Epithelial cell of esophagus (primary cell): ENCODE data around the gene CISH.

Experiments
- DNase-seq: peaks from one replicate; pipeline ENCODE4 v3.0.0; 2010; ENCODE audit warnings: low read depth
- H3K4me3 ChIP-seq: 2 replicates; pipeline ENCODE4 v1.5.1; 2011; ENCODE audit warnings: mild to moderate bottlenecking, low read length, control low read depth
- CTCF ChIP-seq: IDR thresholded peaks from 2 replicates; pipeline ENCODE4 v1.5.1; 2011; ENCODE audit warnings: low read depth, mild to moderate bottlenecking, low read length, control low read depth, inconsistent platforms; ENCODE audit not compliant: insufficient read depth; ENCODE audit errors: missing control alignments

Gene CISH

DNA sequence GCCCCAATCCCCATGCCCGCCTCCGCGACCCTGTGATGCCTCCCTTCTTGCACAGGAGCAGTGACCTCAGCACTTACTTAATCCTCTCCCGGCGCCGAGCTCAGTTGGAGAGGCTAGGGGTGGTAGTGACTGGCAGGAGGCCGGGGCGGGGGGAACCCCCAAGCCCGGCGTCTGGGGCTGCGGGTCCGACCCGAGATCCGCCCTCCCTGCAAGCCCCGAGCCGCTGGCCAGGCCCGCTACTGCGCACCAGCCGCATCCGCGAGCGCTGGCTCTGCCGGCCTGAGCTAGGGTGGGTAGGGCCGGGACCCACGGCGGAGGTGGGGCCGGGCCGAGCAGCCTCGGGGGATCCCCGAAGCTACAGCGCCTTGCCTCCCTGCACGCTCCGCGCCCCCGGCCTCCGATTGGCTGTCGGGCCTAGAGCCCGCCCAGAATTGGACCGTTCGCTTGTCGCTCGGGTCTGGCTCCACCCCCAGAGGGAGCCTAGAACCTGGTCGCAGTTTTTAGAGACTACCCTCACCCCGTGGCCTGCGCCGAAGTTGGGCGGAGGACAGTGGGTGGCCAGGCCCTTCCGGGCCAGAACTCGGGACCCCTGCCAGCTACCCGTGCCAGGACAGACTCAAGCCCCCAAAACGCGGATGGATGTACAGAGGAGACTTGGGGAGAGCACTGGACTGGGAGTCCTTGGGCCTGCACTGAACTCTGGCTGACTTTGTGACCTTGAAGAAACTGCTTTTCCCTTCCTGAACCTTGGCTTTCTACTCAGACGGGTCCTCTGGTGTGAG is 44.0 kb downstream of the CISH start, which contains the start of gene C3orf18:
Gene C3orf18, minus strand, starts transcription at position 362 of the 782 bp plus-strand sequence. CDS start 2,048 bp downstream, outside the sequence.
- H3K4me3 ChIP-seq: peak within 1 kb of the TSS; percentile 95
- TF ChIP-seq CTCF: no peak
- DNase-seq: peak; percentile 77

DNA sequence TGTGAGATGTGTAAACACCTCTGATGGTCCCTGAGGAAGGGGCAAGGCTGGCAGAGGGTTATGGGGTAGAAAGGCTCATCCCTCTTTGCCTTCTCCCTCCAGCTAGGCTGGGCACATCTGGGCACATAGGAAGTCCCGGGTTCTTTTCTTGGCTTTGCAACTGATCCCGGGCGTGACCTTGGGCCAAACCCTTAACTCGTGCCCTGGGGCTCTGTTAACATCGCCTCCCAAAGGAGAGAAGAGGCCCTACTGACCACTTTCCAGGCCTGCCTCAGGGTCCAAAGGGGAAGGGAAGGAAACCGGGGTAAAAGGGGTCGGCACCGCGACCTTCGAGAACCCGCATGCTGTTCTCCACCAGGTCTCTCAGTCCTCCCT is 44.6 kb downstream of the CISH start:
- no peak for TF ChIP-seq CTCF
- DNase-seq: no peak
- H3K4me3 ChIP-seq: no peak overlapping the region

DNA sequence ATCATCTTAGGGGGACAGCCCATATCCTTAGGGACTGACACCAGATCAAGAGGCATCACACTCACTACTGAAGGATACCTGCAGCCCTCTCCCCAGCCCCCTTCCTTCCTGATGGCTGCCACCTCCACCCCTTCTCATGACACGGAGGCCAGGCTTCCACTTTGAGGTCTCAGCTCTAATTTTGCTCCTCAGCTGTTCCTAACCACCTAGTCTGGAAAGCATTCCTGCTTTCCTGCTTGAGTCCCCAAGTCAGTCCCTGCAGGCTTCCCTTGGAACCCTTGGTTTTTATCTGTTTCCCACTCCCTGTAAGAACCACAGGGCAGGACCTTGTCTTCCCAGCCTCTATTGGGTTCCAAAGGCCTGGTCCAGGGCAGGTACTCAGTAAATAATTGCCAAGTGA is 47.3 kb downstream of the CISH start:
- DNase-seq: no peak
- no peak for TF ChIP-seq CTCF
- H3K4me3 ChIP-seq: no peak overlapping the region

GRCh38 chr3:50563867-50564266 is 47.7 kb downstream of the CISH start:
- no peak overlapping the region for H3K4me3 ChIP-seq
- no peak for DNase-seq
- no peak for TF ChIP-seq CTCF

GRCh38 chr3:50562861-50563260 is 48.7 kb downstream of the CISH start:
- DNase-seq: peak; percentile 86
- no peak overlapping the region for H3K4me3 ChIP-seq
- no peak for TF ChIP-seq CTCF

DNA sequence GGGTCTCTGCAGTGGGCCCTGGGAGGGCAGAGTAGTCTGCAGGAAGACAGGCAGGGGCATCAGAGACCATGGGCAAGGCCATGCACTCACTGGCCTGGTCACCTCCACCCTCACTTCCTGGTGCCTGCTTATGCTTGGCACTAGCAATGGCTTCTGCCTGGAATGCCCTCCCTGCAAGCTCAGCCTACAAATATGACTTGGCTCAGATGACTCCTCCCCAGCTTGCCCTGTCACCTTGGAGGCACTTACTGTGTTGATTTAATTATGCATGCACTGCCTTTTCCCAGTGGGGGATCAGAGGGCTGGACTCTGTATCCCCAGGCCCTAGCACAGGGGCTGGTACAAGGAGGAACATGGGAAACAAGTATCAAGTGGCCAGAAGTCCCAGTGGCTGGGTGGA is 51.9 kb downstream of the CISH start:
- TF ChIP-seq CTCF: no peak
- H3K4me3 ChIP-seq: no peak overlapping the region
- peak; percentile 48 for DNase-seq

DNA sequence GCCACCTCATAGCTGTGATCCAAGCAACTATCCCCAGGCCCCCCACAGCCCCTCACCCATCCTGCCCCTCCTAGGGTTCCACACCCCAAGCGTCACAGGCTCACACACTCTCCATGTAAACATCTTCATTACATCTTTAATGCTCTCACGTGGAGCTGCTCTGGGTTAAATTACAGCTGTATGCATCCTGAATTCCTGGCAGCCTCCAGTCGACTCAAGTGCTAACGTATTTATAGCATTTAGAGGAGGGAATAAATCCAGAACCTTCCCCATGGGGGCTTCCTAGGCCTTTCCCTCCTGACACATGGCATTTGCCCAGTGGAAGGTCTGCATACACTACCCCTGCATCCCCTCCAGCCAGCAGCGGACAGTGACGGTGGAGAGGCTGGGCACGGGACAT is 53.7 kb downstream of the CISH start:
- no peak for DNase-seq
- no peak overlapping the region for H3K4me3 ChIP-seq
- TF ChIP-seq CTCF: no peak
